Sigmoid colon (tissue), 7 donors: ENCODE measurements around the gene LRRC45. TPM values are rescaled to one million over a fixed set of nuclear protein-coding genes. Genes with fewer than 3 reads are reported as not detected.

Experiments used
- DNase-seq: peaks from one replicate; pipeline ENCODE4 v3.0.0-alpha.2; 2019
- H3K27ac ChIP-seq, 4 donors: fragments of 200-600 bp; sonication (generic); one replicate each; pipeline ENCODE4 v1.5.1; 2016 to 2019; ENCODE audit warnings: mild to moderate bottlenecking in 1 of 4
- H3K27me3 ChIP-seq, 3 donors: fragments of 200-600 bp; sonication (generic); one replicate each; pipeline ENCODE4 v1.5.1; 2019; ENCODE audit warnings: mild to moderate bottlenecking in 1 of 3
- H3K36me3 ChIP-seq, 4 donors: fragments of 200-600 bp; sonication (generic); one replicate each; pipeline ENCODE4 v1.5.1; 2016 to 2019
- H3K4me1 ChIP-seq, 4 donors: fragments of 200-600 bp; sonication (generic); one replicate each; pipeline ENCODE4 v1.5.1; 2017 to 2019
- H3K4me3 ChIP-seq, 4 donors: fragments of 200-600 bp; sonication (generic); one replicate each; pipeline ENCODE4 v1.5.1; 2017 to 2019; ENCODE audit warnings: mild to moderate bottlenecking in 2 of 4, moderate library complexity in 1 of 4
- H3K9me3 ChIP-seq, 4 donors: fragments of 200-600 bp in 3 of 4; sonication (generic) in 3 of 4; one replicate each; pipeline versions ENCODE4 v1.5.1 to v1.6.1; 2013 to 2019
- EP300 ChIP-seq, 4 donors: sonication (generic); formaldehyde crosslinking; IDR thresholded peaks; one replicate each; pipeline ENCODE4 v1.6.1; 2017; ENCODE audit warnings: antibody characterized with exemption in 4 of 4
- POLR2A ChIP-seq, 2 donors: fragments of 450-650 bp; IDR thresholded peaks; one replicate each; pipeline ENCODE4 v1.6.1; 2016; ENCODE audit warnings: antibody characterized with exemption in 2 of 2, mild to moderate bottlenecking in 2 of 2, moderate library complexity in 2 of 2
- POLR2AphosphoS5 ChIP-seq, 4 donors: sonication (generic); formaldehyde crosslinking; IDR thresholded peaks; one replicate each; pipeline ENCODE4 v1.6.1; 2017; ENCODE audit warnings: antibody characterized with exemption in 4 of 4
- WGBS, 2 donors: extraction: QIAGEN DNeasy Blood & Tissue Kit; methylation state at CpG; one replicate each; pipeline ENCODE4 v1.1.7; 2013; 5-methylcytosine and 5-hydroxymethylcytosine counted together
- intact Hi-C: fragments of 100-400 bp; cut with DNase I; formaldehyde crosslinking; loops from one replicate; pipeline ENCODE4 v1.15.1; 2023
- polyA plus RNA-seq, 3 donors: library from polyadenylated mRNA; stranded (reverse); fragments of 200-250 nt; gene quantifications; one replicate each; pipeline ENCODE4 v1.2.3, GENCODE V29; 2013
- total RNA-seq, 4 donors: library from RNA; depleted of rRNA; stranded (reverse); fragments of >200 nt; gene quantifications; one replicate each; pipeline ENCODE4 v1.1.0, GENCODE V29; 2016
- TF ChIP-seq, protein P1 (sequence below), 4 experiments: fragments of 450-650 bp in 3 of 4; fragments of 200-600 bp in 1 of 4; IDR thresholded peaks; one replicate each; pipeline ENCODE4 v1.5.1; 2016 to 2019; ENCODE audit warnings: antibody characterized with exemption in 4 of 4, mild to moderate bottlenecking in 3 of 4, moderate library complexity in 2 of 4
- donor health status: healthy with polysubstance abuse.
- donor health status: Bipolar disorder and iron deficiency.
- donor health status: healthy.

The LRRC45 gene
- total and polyA plus RNA-seq, 7 donors, result 5.3 to 28.6 (median 6.7) TPM

DNA sequence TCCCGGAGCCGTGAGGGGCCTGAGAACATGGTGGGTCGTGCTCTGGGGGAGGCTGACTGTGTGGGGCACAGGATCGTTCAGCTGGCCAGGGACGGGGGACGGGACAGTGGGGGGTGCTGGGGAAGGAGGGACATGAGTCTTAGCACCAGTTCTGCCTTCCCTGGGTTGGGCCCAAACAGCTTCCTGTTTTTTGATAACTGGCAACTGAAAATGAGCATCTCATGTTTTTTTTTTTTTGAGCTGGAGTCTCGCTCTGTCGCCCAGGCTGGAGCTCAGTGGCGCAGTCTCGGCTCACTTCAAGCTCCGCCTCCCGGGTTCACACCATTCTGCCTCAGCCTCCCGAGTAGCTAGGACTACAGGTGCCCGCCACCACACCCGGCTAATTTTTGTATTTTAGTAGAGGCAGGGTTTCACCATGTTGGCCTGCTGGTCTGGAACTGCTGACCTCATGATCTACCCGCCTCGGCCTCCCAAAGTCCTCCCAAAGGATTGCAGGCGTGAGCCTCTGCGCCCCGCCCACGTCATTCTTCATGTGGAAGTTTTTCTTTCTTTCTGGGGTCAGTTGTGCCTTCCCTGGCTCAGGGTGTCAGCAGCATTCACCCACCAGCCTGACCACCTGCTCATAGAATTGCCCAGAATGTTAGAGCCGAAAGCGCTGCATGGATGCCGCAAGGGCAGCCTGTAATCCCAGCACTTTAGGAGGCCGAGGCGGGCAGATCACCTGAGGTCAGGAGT is 39.3 kb upstream of the LRRC45 start:
- no peak overlapping the region for H3K4me3 ChIP-seq
- 92 to 96% methylated on average over 26 of the region's 26 CpGs for WGBS, 2 donors
- DNase-seq, result no peak
- H3K27ac ChIP-seq, result no peak overlapping the region
- H3K9me3 ChIP-seq, result no peaks in the 10 kb centered on the region
- no peak for TF ChIP-seq POLR2A (IDR thresholded peaks at IDR 0.05)
- no peak for TF ChIP-seq POLR2AphosphoS5 (IDR thresholded peaks at IDR 0.05)
- TF ChIP-seq EP300 (IDR thresholded peaks at IDR 0.05), result no peak
- TF ChIP-seq, protein P1, sequence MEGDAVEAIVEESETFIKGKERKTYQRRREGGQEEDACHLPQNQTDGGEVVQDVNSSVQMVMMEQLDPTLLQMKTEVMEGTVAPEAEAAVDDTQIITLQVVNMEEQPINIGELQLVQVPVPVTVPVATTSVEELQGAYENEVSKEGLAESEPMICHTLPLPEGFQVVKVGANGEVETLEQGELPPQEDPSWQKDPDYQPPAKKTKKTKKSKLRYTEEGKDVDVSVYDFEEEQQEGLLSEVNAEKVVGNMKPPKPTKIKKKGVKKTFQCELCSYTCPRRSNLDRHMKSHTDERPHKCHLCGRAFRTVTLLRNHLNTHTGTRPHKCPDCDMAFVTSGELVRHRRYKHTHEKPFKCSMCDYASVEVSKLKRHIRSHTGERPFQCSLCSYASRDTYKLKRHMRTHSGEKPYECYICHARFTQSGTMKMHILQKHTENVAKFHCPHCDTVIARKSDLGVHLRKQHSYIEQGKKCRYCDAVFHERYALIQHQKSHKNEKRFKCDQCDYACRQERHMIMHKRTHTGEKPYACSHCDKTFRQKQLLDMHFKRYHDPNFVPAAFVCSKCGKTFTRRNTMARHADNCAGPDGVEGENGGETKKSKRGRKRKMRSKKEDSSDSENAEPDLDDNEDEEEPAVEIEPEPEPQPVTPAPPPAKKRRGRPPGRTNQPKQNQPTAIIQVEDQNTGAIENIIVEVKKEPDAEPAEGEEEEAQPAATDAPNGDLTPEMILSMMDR (IDR thresholded peaks at IDR 0.05), result no peak
- H3K4me1 ChIP-seq, result peaks cover 0 to 2% (median 1%) of the 10 kb centered on the region in 4 donors
- peaks cover 4 to 68% (median 14%) of the 10 kb centered on the region in 4 donors for H3K36me3 ChIP-seq
- intact Hi-C loops, result no loop called here
- no peaks in the 10 kb centered on the region for H3K27me3 ChIP-seq

DNA sequence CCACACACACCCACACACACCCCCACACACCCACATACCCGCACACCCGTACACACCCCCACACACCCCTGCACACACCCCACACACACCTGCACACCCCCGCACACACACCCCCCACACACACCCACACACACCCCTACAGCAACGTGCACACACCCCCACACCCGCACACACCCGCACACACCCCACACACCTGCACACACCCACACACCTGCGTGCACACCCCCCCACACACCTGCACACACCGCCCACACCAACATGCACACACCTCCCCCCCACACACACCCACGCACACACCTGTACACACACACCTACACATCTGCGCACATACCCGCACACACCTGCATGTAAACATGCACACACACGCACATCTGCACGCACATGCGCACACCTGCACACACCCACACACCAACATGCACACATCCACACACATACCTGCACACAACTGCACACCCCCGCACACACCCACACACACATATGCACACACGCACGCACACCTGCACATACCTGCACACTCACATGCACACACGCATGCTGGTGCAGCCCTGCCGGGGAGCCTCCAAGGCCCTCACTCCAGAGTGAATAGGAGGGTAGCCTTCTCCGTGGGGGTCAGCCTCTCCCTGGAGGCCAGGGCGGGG is 38.2 kb upstream of the LRRC45 start:
- H3K27me3 ChIP-seq, result no peaks in the 10 kb centered on the region
- DNase-seq, result no peak
- WGBS, 2 donors, result 83 to 92% methylated on average over 21 of the region's 21 CpGs
- TF ChIP-seq POLR2A (IDR thresholded peaks at IDR 0.05) (no peak), POLR2AphosphoS5 (IDR thresholded peaks at IDR 0.05) (no peak), EP300 (IDR thresholded peaks at IDR 0.05) (no peak)
- TF ChIP-seq, protein P1 (IDR thresholded peaks at IDR 0.05), result no peak
- no peak overlapping the region for H3K4me3 ChIP-seq
- H3K27ac ChIP-seq, result no peak overlapping the region
- H3K4me1 ChIP-seq, result no peaks in the 10 kb centered on the region
- peaks cover 4 to 58% (median 10%) of the 10 kb centered on the region in 4 donors for H3K36me3 ChIP-seq
- H3K9me3 ChIP-seq, result no peaks in the 10 kb centered on the region
- intact Hi-C loops, result no loop called here

DNA sequence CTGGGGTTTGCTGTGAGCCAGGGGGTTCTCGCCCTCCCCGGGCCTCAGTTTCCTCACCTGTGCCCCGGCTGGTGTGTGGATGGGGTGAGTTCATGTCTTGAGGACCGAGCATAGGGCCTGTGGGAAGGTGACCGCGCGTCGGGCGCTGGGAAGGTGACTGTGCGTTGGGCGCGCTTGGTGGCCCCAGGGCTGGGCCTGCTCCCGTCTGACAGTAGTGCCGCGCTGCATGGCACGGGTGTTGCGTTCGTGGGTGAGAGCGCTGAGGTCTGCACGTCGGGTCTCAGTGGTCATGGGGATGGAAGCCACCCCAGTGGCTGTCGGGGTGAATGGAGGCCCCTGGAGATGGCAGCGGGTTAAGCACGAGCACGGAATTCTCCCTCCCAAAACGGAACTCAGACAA is 36.5 kb upstream of the LRRC45 start:
- Histone ChIP-seq H3K4me3 (no peak overlapping the region), H3K27me3 (no peaks in the 10 kb centered on the region), H3K27ac (no peak overlapping the region), H3K9me3 (no peaks in the 10 kb centered on the region), H3K36me3 (peaks cover 4 to 42% (median 9%) of the 10 kb centered on the region in 4 donors), H3K4me1 (peaks cover 0 to 8% (median 7%) of the 10 kb centered on the region in 4 donors)
- intact Hi-C loops, result no loop called here
- TF ChIP-seq POLR2AphosphoS5 (IDR thresholded peaks at IDR 0.05) (no peak), EP300 (IDR thresholded peaks at IDR 0.05) (no peak)
- DNase-seq, result no peak
- WGBS, 2 donors, result 97% methylated on average over 26 of the region's 26 CpGs

- Histone ChIP-seq H3K9me3 (no peaks in the 10 kb centered on the region), H3K27me3 (no peaks in the 10 kb centered on the region), H3K4me3 (no peak overlapping the region), H3K27ac (no peak overlapping the region), H3K36me3 (peaks cover 4 to 39% (median 9%) of the 10 kb centered on the region in 4 donors), H3K4me1 (peaks cover 0 to 15% (median 13%) of the 10 kb centered on the region in 4 donors)
- intact Hi-C loops, result no loop called here
- WGBS, 2 donors, result 90 to 92% methylated on average over 26 of the region's 26 CpGs
- DNase-seq, result no peak
- TF ChIP-seq EP300 (IDR thresholded peaks at IDR 0.05), result no peak
- TF ChIP-seq, protein P1 (IDR thresholded peaks at IDR 0.05), result no peak
- TF ChIP-seq POLR2AphosphoS5 (IDR thresholded peaks at IDR 0.05), result no peak
- TF ChIP-seq POLR2A (IDR thresholded peaks at IDR 0.05), result no peak
Observed at GRCh38 chr17:81987161-81987770, 35.8 kb upstream of the LRRC45 start.
